Peyer's patch (tissue), 4 donors: ENCODE results near the gene CFDP1. TPM values are rescaled to one million over a fixed set of nuclear protein-coding genes. Genes with fewer than 3 reads are reported as not detected.

ENCODE experiments used
- DNase-seq, 3 donors: peaks; one replicate each; pipeline ENCODE4 v3.0.0-alpha.2; 2017 to 2019
- H3K27ac ChIP-seq, 4 donors: fragments of 200-600 bp; sonication (generic); one replicate each; pipeline ENCODE4 v1.5.1; 2016 to 2019
- H3K27me3 ChIP-seq, 2 donors: fragments of 200-600 bp; sonication (generic); one replicate each; pipeline ENCODE4 v1.5.1; 2019
- H3K36me3 ChIP-seq, 3 donors: fragments of 200-600 bp; sonication (generic); one replicate each; pipeline ENCODE4 v1.5.1; 2016 to 2019
- H3K4me1 ChIP-seq, 4 donors: fragments of 200-600 bp; sonication (generic); one replicate each; pipeline ENCODE4 v1.5.1; 2016 to 2019
- H3K4me3 ChIP-seq, 4 donors: fragments of 200-600 bp; sonication (generic); 1 replicate in 3 of 4; 2 replicates in 1 of 4; pipeline ENCODE4 v1.5.1; 2016 to 2019; ENCODE audit warnings: mild to moderate bottlenecking in 1 of 4
- H3K9me3 ChIP-seq, 4 donors: fragments of 200-600 bp; sonication (generic); one replicate each; pipeline ENCODE4 v1.5.1; 2016 to 2019; ENCODE audit warnings: mild to moderate bottlenecking in 1 of 4
- CTCF ChIP-seq, 6 experiments: fragments of 450-650 bp in 4 of 6; fragments of 200-600 bp in 2 of 6; sonication (generic) in 1 of 6; IDR thresholded peaks; one replicate each; pipeline ENCODE4 v1.5.1; 2017 to 2019; ENCODE audit warnings: antibody characterized with exemption in 6 of 6, mild to moderate bottlenecking in 3 of 6, moderate library complexity in 1 of 6
- POLR2A ChIP-seq, 2 donors: fragments of 450-650 bp; IDR thresholded peaks; one replicate each; pipeline ENCODE4 v1.5.1; 2017; ENCODE audit warnings: antibody characterized with exemption in 2 of 2, mild to moderate bottlenecking in 2 of 2, moderate library complexity in 2 of 2
- total RNA-seq, 4 donors: library from RNA; depleted of rRNA; stranded (reverse); fragments of >200 nt; gene quantifications; one replicate each; pipeline ENCODE4 v1.1.0, GENCODE V29; 2016

CFDP1 gene
- total RNA-seq, 4 donors from 2014 or later, result 125 to 205 (median 156) TPM

DNA sequence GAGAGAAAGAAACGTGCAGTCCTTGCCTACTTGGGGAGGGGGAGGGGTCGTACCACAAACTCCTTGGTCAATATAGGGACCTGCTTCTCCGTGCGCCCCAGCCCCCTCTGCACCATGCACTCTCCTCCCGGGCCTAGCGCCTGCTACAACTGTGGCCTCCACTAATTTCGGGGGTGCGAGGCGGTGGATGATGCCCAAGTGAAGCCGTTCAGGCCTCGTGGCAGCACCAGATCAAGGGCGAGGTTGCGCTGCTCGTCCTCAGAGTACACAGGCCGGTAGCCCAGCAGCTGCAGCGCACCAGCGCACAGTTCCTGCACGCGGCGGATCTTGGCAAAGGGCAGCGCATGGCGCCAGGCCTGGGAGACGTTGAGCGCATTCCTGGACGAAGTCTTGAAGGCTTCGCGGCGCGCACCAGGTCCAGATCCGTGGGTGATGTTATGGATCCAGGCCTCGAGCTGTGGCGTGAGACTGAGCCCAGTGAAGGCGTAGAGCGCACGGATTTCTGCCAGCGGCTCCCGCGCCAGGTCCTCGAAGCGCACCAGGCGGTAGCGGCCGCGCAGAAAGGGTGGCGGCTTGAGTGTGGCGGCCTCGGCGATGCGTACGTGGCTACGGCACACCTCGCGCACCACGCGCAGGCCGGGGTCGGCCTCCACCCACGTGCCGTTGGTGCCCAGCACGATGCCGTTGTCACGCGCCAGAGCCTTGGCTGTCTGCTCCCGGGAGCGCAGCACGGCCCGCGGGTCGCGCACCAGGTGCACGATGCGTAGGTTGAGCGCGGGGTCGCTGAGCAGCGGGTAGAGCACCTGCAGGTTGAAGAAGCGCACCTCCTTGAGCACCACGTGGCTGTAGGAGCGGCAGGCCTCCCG is 45.4 kb upstream of the CFDP1 start:
- Histone ChIP-seq H3K4me3 (no peak overlapping the region), H3K4me1 (no peaks in the 10 kb centered on the region), H3K27ac (no peak overlapping the region), H3K36me3 (no peaks in the 10 kb centered on the region), H3K9me3 (no peaks in the 10 kb centered on the region), H3K27me3 (no peaks in the 10 kb centered on the region)
- no peak for TF ChIP-seq CTCF (IDR thresholded peaks at IDR 0.05)
- TF ChIP-seq POLR2A (IDR thresholded peaks at IDR 0.05), result no peak
- no peak for DNase-seq

GRCh38 chr16:75477680-75478473 is 44.6 kb upstream of the CFDP1 start:
- H3K4me3 ChIP-seq, result no peak overlapping the region
- no peak for DNase-seq
- H3K36me3 ChIP-seq, result no peaks in the 10 kb centered on the region
- H3K27me3 ChIP-seq, result no peaks in the 10 kb centered on the region
- no peaks in the 10 kb centered on the region for H3K4me1 ChIP-seq
- TF ChIP-seq POLR2A (IDR thresholded peaks at IDR 0.05) (no peak), CTCF (IDR thresholded peaks at IDR 0.05) (no peak)
- H3K9me3 ChIP-seq, result no peaks in the 10 kb centered on the region
- no peak overlapping the region for H3K27ac ChIP-seq

- DNase-seq, result no peak
- Histone ChIP-seq H3K4me3 (no peak overlapping the region), H3K27me3 (no peaks in the 10 kb centered on the region), H3K9me3 (no peaks in the 10 kb centered on the region), H3K36me3 (no peaks in the 10 kb centered on the region), H3K4me1 (no peaks in the 10 kb centered on the region), H3K27ac (no peak overlapping the region)
- no peak for TF ChIP-seq CTCF (IDR thresholded peaks at IDR 0.05)
- TF ChIP-seq POLR2A (IDR thresholded peaks at IDR 0.05), result no peak
Measured at GRCh38 chr16:75476817-75477216, 43.5 kb upstream of the CFDP1 start.

- no peaks in the 10 kb centered on the region for H3K4me1 ChIP-seq
- no peak for TF ChIP-seq POLR2A (IDR thresholded peaks at IDR 0.05)
- no peak for TF ChIP-seq CTCF (IDR thresholded peaks at IDR 0.05)
- H3K27ac ChIP-seq, result no peak overlapping the region
- H3K36me3 ChIP-seq, result no peaks in the 10 kb centered on the region
- no peaks in the 10 kb centered on the region for H3K9me3 ChIP-seq
- H3K4me3 ChIP-seq, result no peak overlapping the region
- H3K27me3 ChIP-seq, result no peaks in the 10 kb centered on the region
- no peak for DNase-seq
Measured at GRCh38 chr16:75475420-75475847, 42.1 kb upstream of the CFDP1 start.

GRCh38 chr16:75472908-75473877 is 39.9 kb upstream of the CFDP1 start:
- no peaks in the 10 kb centered on the region for H3K36me3 ChIP-seq
- H3K27ac ChIP-seq, result no peak overlapping the region
- TF ChIP-seq POLR2A (IDR thresholded peaks at IDR 0.05), result no peak
- TF ChIP-seq CTCF (IDR thresholded peaks at IDR 0.05), result no peak
- no peaks in the 10 kb centered on the region for H3K27me3 ChIP-seq
- H3K9me3 ChIP-seq, result no peaks in the 10 kb centered on the region
- no peaks in the 10 kb centered on the region for H3K4me1 ChIP-seq
- no peak for DNase-seq
- no peak overlapping the region for H3K4me3 ChIP-seq
